ENCODE results near the gene SLC11A2.
"Not testable (repeated sequence)": the region's sequence is repeated elsewhere in the genome, so short reads cannot be mapped to it uniquely, and the experiment has no call there.

SLC11A2 gene

GRCh38 chr12:50988871-50989270 is 37.3 kb downstream of the SLC11A2 start:
- no peak for DNase-seq

GRCh38 chr12:50988051-50988450 is 38.1 kb downstream of the SLC11A2 start:
- no peak for DNase-seq

- DNase-seq: no peak
Measured at GRCh38 chr12:50986966-50987737, 39.0 kb downstream of the SLC11A2 start.

GRCh38 chr12:50985322-50985721 is 40.9 kb downstream of the SLC11A2 start:
- DNase-seq: no peak

GRCh38 chr12:50984586-50985298 is 41.4 kb downstream of the SLC11A2 start:
- no peak for DNase-seq

GRCh38 chr12:50981319-50982239 is 44.6 kb downstream of the SLC11A2 start:
- no peak for DNase-seq

- no peak for DNase-seq
Measured at GRCh38 chr12:50980545-50980944, 45.6 kb downstream of the SLC11A2 start.

GRCh38 chr12:50979369-50980052 is 46.7 kb downstream of the SLC11A2 start:
- DNase-seq: no peak

- no peak for DNase-seq
Measured at GRCh38 chr12:50971946-50972345, 54.2 kb downstream of the SLC11A2 start.

- DNase-seq: no peak
Measured at GRCh38 chr12:50964432-50964831, 61.8 kb downstream of the SLC11A2 start.

- DNase-seq: no peak
Measured at GRCh38 chr12:50961708-50962107, 64.5 kb downstream of the SLC11A2 start.

GRCh38 chr12:50960130-50960529 is 66.1 kb downstream of the SLC11A2 start:
- no peak for DNase-seq

GRCh38 chr12:50955697-50956096 is 70.5 kb downstream of the SLC11A2 start:
- DNase-seq: no peak

- no peak for DNase-seq
Measured at GRCh38 chr12:50955288-50955687, 70.9 kb downstream of the SLC11A2 start.

- not testable (repeated sequence) for DNase-seq
Measured at GRCh38 chr12:50954789-50955188, 71.4 kb downstream of the SLC11A2 start.

GRCh38 chr12:50953047-50953446 is 73.1 kb downstream of the SLC11A2 start:
- DNase-seq: no peak

GRCh38 chr12:50952510-50952909 is 73.7 kb downstream of the SLC11A2 start, which contains the start of gene HIGD1C:
Gene HIGD1C, plus strand, starts transcription at chr12:50952544. Its CDS starts 1,455 bp downstream, at chr12:50953999.
- DNase-seq: no peak

- no peak for DNase-seq
Measured at GRCh38 chr12:50951112-50951511, 75.1 kb downstream of the SLC11A2 start.

- no peak for DNase-seq
Measured at GRCh38 chr12:50949801-50950302, 76.3 kb downstream of the SLC11A2 start.

- no peak for DNase-seq
Measured at GRCh38 chr12:50948798-50949197, 77.4 kb downstream of the SLC11A2 start.

GRCh38 chr12:50947933-50948626 is 78.1 kb downstream of the SLC11A2 start:
- DNase-seq: no peak

- no peak for DNase-seq
Measured at GRCh38 chr12:50937653-50938052, 88.5 kb downstream of the SLC11A2 start.

Data from NCI-H1105 (cell line).